Esophagus muscularis mucosa (tissue), 4 donors: ENCODE results near the gene BCO2. TPM values are rescaled to one million over a fixed set of nuclear protein-coding genes. Genes with fewer than 3 reads are reported as not detected.

Source experiments
- DNase-seq: peaks from one replicate; pipeline ENCODE4 v3.0.0-alpha.2; 2017; ENCODE audit errors: extremely low spot score
- H3K27ac ChIP-seq, 4 donors: fragments of 200-600 bp; sonication (generic); replicated peaks in 1 of 4; 1 replicate in 3 of 4; 2 replicates in 1 of 4; pipeline ENCODE4 v1.5.1; 2016 to 2019; ENCODE audit warnings: mild to moderate bottlenecking in 1 of 4
- H3K27me3 ChIP-seq, 4 donors: fragments of 200-600 bp; sonication (generic); one replicate each; pipeline versions ENCODE4 v1.5.1 to v1.6.0; 2016 to 2019
- H3K36me3 ChIP-seq, 4 donors: fragments of 200-600 bp; sonication (generic); one replicate each; pipeline ENCODE4 v1.5.1; 2016 to 2019
- H3K4me1 ChIP-seq, 4 donors: fragments of 200-600 bp; sonication (generic); one replicate each; pipeline ENCODE4 v1.5.1; 2016 to 2019
- H3K4me3 ChIP-seq, 4 donors: fragments of 200-600 bp; sonication (generic); 1 replicate in 2 of 4; 2 replicates in 2 of 4; pipeline ENCODE4 v1.5.1; 2016 to 2019; ENCODE audit warnings: mild to moderate bottlenecking in 4 of 4, moderate library complexity in 1 of 4
- H3K9me3 ChIP-seq, 4 donors: fragments of 200-600 bp; sonication (generic); 1 replicate in 3 of 4; 2 replicates in 1 of 4; pipeline ENCODE4 v1.5.1; 2016 to 2019
- EP300 ChIP-seq: sonication (generic); formaldehyde crosslinking; IDR thresholded peaks from one replicate; pipeline ENCODE4 v1.6.1; 2017; ENCODE audit warnings: antibody characterized with exemption
- POLR2A ChIP-seq: fragments of 450-650 bp; IDR thresholded peaks from one replicate; pipeline ENCODE4 v1.6.1; 2017; ENCODE audit warnings: antibody characterized with exemption, moderate library complexity, mild to moderate bottlenecking, low read depth
- POLR2AphosphoS5 ChIP-seq, 2 donors: sonication (generic); formaldehyde crosslinking; IDR thresholded peaks; one replicate each; pipeline ENCODE4 v1.6.1; 2017; ENCODE audit warnings: antibody characterized with exemption in 2 of 2
- WGBS: methylation state at CpG from one replicate; pipeline ENCODE4 v1.1.5; 2018; 5-methylcytosine and 5-hydroxymethylcytosine counted together
- intact Hi-C: fragments of 100-400 bp; cut with DNase I; formaldehyde crosslinking; loops from one replicate; pipeline ENCODE4 v1.15.1; 2023
- total RNA-seq, 4 donors: library from RNA; depleted of rRNA; stranded (reverse); fragments of >200 nt; gene quantifications; one replicate each; pipeline versions ENCODE4 v1.1.0 to v1.2.1, GENCODE V29; 2016
- TF ChIP-seq, protein P1 (sequence below), 3 experiments: fragments of 200-600 bp in 2 of 3; fragments of 450-650 bp in 1 of 3; sonication (generic) in 2 of 3; IDR thresholded peaks; one replicate each; pipeline ENCODE4 v1.5.1; 2017 to 2019; ENCODE audit warnings: antibody characterized with exemption in 3 of 3, mild to moderate bottlenecking in 2 of 3, moderate library complexity in 1 of 3

BCO2 gene
- total RNA-seq, 4 donors from 2014 or later: 1.4 to 11.6 (median 3.1) TPM

DNA sequence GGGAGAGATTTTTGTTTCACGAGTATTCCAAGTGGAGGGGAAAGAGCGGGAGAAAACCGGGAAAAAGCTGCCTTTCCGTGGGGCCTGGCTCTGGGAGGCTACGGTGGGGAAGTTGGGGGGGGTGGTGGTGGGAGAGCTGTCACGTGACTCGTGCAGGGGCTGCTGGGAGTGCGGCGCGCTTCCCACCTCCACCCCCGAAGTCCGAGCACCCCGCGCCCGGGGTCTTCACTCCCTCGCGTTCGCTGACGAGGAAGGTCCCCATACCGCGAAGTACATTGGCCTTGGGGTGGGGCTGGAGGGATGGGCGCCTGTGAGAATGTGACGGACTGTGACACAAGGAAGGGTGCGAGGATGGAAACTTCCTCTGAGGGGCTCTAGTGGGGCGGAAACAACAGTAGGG is 8.2 kb upstream of the BCO2 start, which contains the start of gene TEX12:
TSS of gene TEX12 (plus strand) at position 228 of the 400 bp plus-strand sequence. CDS start 1,897 bp downstream, outside the sequence.
- H3K4me3 ChIP-seq: no peak within 1 kb of the TSS
- H3K36me3 ChIP-seq: no peaks in the 10 kb centered on the region
- TF ChIP-seq POLR2AphosphoS5 (IDR thresholded peaks at IDR 0.05) (no peak), EP300 (no peak), POLR2A (no peak)
- TF ChIP-seq, protein P1, sequence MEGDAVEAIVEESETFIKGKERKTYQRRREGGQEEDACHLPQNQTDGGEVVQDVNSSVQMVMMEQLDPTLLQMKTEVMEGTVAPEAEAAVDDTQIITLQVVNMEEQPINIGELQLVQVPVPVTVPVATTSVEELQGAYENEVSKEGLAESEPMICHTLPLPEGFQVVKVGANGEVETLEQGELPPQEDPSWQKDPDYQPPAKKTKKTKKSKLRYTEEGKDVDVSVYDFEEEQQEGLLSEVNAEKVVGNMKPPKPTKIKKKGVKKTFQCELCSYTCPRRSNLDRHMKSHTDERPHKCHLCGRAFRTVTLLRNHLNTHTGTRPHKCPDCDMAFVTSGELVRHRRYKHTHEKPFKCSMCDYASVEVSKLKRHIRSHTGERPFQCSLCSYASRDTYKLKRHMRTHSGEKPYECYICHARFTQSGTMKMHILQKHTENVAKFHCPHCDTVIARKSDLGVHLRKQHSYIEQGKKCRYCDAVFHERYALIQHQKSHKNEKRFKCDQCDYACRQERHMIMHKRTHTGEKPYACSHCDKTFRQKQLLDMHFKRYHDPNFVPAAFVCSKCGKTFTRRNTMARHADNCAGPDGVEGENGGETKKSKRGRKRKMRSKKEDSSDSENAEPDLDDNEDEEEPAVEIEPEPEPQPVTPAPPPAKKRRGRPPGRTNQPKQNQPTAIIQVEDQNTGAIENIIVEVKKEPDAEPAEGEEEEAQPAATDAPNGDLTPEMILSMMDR (IDR thresholded peaks at IDR 0.05): no peak
- no peaks in the 10 kb centered on the region for H3K27me3 ChIP-seq
- intact Hi-C loops: loop anchor here (5.0 kb wide), 1 partner anchor 40 kb away; no protein-coding TSS in a partner anchor
- no peaks in the 10 kb centered on the region for H3K9me3 ChIP-seq
- H3K27ac ChIP-seq: no peak within 1 kb of the TSS
- no peaks in the 10 kb centered on the region for H3K4me1 ChIP-seq
- 90% methylated on average over 25 of the region's 25 CpGs for WGBS
- DNase-seq: no peak

DNA sequence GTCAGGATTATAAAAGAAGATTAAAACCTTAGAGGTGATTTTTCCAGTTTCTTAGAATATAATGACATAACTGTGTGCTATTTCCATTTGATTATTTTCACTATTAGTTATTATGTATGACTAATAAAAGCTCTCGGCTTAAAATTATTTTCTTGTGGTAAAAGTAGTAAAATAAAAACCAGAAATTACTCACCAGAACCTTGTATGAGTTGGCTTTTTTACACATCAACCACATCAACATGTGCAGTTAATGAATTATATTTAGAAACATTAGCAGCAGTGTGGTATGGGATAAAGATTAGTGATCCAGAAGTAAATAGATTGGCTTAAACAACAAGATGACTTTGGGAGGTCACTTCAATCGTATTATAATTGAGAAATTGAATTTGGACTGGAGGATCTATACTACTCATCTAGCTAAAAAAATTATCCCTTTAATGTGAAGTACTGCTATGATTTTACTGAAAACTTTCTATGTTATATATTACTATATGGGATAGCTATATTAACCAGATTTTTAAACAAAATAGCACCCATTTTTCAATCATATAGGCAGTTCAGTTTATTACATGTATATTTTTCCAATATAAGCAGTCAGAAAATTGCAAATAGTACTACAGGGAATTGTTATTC is 2.8 kb upstream of the BCO2 start:
- Histone ChIP-seq H3K27me3 (no peaks in the 10 kb centered on the region), H3K4me3 (no peak overlapping the region), H3K36me3 (no peaks in the 10 kb centered on the region), H3K27ac (no peak overlapping the region), H3K4me1 (peaks cover 3 to 29% (median 24%) of the 10 kb centered on the region in 4 donors), H3K9me3 (no peaks in the 10 kb centered on the region)
- intact Hi-C loops: no loop called here
- TF ChIP-seq EP300: no peak
- no peak for TF ChIP-seq POLR2A
- TF ChIP-seq, protein P1 (IDR thresholded peaks at IDR 0.05): no peak
- TF ChIP-seq POLR2AphosphoS5 (IDR thresholded peaks at IDR 0.05): no peak
- WGBS: 68% methylated on average over 2 of the region's 2 CpGs
- DNase-seq: no peak

DNA sequence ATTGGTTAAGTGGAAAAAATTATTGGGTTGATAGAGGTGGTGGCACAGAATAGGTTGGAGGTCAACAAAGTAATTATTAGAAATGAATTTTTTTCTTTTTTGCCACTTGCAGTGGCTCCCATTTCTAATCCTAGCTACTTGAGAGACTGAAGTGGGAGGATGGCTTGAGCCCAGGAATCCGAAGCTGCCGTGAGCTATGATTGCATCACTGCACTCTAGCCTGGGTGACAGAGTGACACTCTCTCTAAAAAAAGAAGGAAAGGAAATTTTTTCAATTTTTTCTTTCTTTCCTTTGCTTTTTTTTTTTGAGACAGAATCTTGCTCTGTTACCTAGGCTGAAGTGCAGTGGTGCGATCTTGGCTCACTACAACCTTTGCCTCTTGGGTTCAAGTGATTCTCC is 2.2 kb upstream of the BCO2 start:
- Histone ChIP-seq H3K4me3 (no peak overlapping the region), H3K27ac (no peak overlapping the region), H3K27me3 (no peaks in the 10 kb centered on the region), H3K4me1 (peaks cover 3 to 31% (median 27%) of the 10 kb centered on the region in 4 donors), H3K9me3 (no peaks in the 10 kb centered on the region), H3K36me3 (no peaks in the 10 kb centered on the region)
- intact Hi-C loops: no loop called here
- TF ChIP-seq EP300 (no peak), POLR2A (no peak), POLR2AphosphoS5 (IDR thresholded peaks at IDR 0.05) (no peak)
- TF ChIP-seq, protein P1 (IDR thresholded peaks at IDR 0.05): no peak
- WGBS: 64% methylated on average over 3 of the region's 3 CpGs
- DNase-seq: no peak

DNA sequence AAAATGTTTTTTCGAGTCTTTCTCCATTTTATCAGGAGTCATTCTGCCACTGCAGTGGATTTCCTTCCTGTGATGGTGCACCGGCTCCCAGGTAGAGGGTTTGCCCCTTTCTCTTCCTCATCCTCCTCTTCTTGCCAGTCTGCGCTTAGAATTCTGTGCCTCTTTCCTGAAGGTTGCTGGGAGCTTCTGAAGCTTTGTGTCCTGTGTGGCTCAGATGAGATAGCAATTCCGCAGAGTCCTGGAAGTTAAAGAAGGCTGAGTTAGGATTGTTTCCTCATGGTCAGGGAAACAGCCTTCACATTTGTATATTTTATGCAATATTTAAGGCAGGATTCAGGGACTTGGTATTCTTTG is 264 bp downstream of the BCO2 start:
- intact Hi-C loops: loop anchor here (2.0 kb wide), 1 partner anchor 61 kb away; no protein-coding TSS in a partner anchor
- H3K9me3 ChIP-seq: no peaks in the 10 kb centered on the region
- H3K4me1 ChIP-seq: peaks cover 3 to 31% (median 27%) of the 10 kb centered on the region in 4 donors
- H3K27ac ChIP-seq: peak overlapping the region; percentile 68 to 80 (median 76)
- peak overlapping the region; percentile 43 to 50 (median 46) for H3K4me3 ChIP-seq
- no peaks in the 10 kb centered on the region for H3K27me3 ChIP-seq
- 11% methylated on average over 4 of the region's 4 CpGs for WGBS
- H3K36me3 ChIP-seq: peaks cover 0 to 3% (median 0%) of the 10 kb centered on the region in 4 donors
- peak in 1 of 2 donors; percentile 31 for TF ChIP-seq POLR2AphosphoS5 (IDR thresholded peaks at IDR 0.05)
- TF ChIP-seq, protein P1 (IDR thresholded peaks at IDR 0.05): no peak
- DNase-seq: no peak
